Erythroblast (primary cell): ENCODE data around the gene RHBDL2.

Experiments
- GATA1 ChIP-seq: IDR thresholded peaks from 2 replicates; pipeline ENCODE4 v1.6.1; 2011; ENCODE audit warnings: low read depth, mild to moderate bottlenecking, control low read depth, low read length, moderate library complexity
- POLR2A ChIP-seq: IDR thresholded peaks from 2 replicates; pipeline ENCODE4 v1.6.1; 2011; ENCODE audit warnings: mild to moderate bottlenecking, low read length

GRCh38 chr1:38958967-38959366 lies 17.3 kb upstream of the RHBDL2 start:
- TF ChIP-seq POLR2A (no peak), GATA1 (no peak)
